Astrocyte (in vitro differentiated cells and primary cell): ENCODE data around the gene TYW3. TPM values are rescaled to one million over a fixed set of nuclear protein-coding genes. Genes with fewer than 3 reads are reported as not detected.

Experiments
- DNase-seq: peaks from one replicate; pipeline ENCODE4 v3.0.0-alpha.2; 2010; ENCODE audit warnings: low read depth
- FAIRE-seq: peaks from 2 replicates; lab custom pipeline; 2011; peaks lifted over from hg19 to GRCh38; lab: Jason Lieb, UNC
- H2AFZ ChIP-seq: 2 replicates; pipeline ENCODE4 v1.6.0; 2012; ENCODE audit warnings: low read depth, low read length, inconsistent platforms
- H3K27ac ChIP-seq: 2 replicates; pipeline ENCODE4 v1.5.1; 2011; ENCODE audit warnings: low read depth, low read length, inconsistent platforms
- H3K27me3 ChIP-seq: 2 replicates; pipeline ENCODE4 v1.6.0; 2011; ENCODE audit warnings: low read length, inconsistent platforms; ENCODE audit not compliant: insufficient read depth
- H3K36me3 ChIP-seq: 2 replicates; pipeline ENCODE4 v1.5.1; 2011; ENCODE audit warnings: low read length, inconsistent platforms; ENCODE audit not compliant: insufficient read depth
- H3K4me1 ChIP-seq: 2 replicates; pipeline ENCODE4 v1.5.1; 2011; ENCODE audit warnings: low read length, inconsistent platforms; ENCODE audit not compliant: insufficient read depth
- H3K4me2 ChIP-seq: 2 replicates; pipeline ENCODE4 v1.6.0; 2012; ENCODE audit warnings: low read length, inconsistent platforms
- H3K4me3 ChIP-seq: 2 replicates; pipeline ENCODE4 v1.5.1; 2011; ENCODE audit warnings: low read depth, mild to moderate bottlenecking, low read length, inconsistent platforms; ENCODE audit not compliant: insufficient read depth
- H3K79me2 ChIP-seq: 2 replicates; pipeline ENCODE4 v1.6.0; 2012; ENCODE audit warnings: mild to moderate bottlenecking, low read length, inconsistent platforms; ENCODE audit not compliant: insufficient read depth
- H3K9ac ChIP-seq: 2 replicates; pipeline ENCODE4 v1.6.0; 2012; ENCODE audit warnings: mild to moderate bottlenecking, low read length, inconsistent platforms
- H3K9me3 ChIP-seq: 2 replicates; pipeline ENCODE4 v1.5.1; 2012; ENCODE audit warnings: low read depth, mild to moderate bottlenecking, low read length, inconsistent platforms; ENCODE audit not compliant: insufficient read depth
- H4K20me1 ChIP-seq: 2 replicates; pipeline ENCODE4 v1.6.0; 2012; ENCODE audit warnings: low read length, inconsistent platforms; ENCODE audit not compliant: insufficient read depth
- H3K27ac Mint-ChIP-seq: one replicate; pipeline ENCODE4 v1.8.0; 2021; ENCODE audit warnings: mild to moderate bottlenecking, mixed read lengths; ENCODE audit not compliant: unreplicated experiment
- H3K27me3 Mint-ChIP-seq: one replicate; pipeline ENCODE4 v1.8.0; 2021; ENCODE audit warnings: low read depth, mixed read lengths; ENCODE audit not compliant: unreplicated experiment
- H3K36me3 Mint-ChIP-seq: one replicate; pipeline ENCODE4 v1.8.0; 2021; ENCODE audit warnings: low read depth, mixed read lengths; ENCODE audit not compliant: unreplicated experiment
- H3K4me1 Mint-ChIP-seq: one replicate; pipeline ENCODE4 v1.8.0; 2021; ENCODE audit warnings: low read depth, mixed read lengths; ENCODE audit not compliant: unreplicated experiment
- H3K4me3 Mint-ChIP-seq: one replicate; pipeline ENCODE4 v1.8.0; 2021; ENCODE audit warnings: mild to moderate bottlenecking, moderate library complexity, mixed read lengths; ENCODE audit not compliant: unreplicated experiment
- H3K9me3 Mint-ChIP-seq: one replicate; pipeline ENCODE4 v1.8.0; 2021; ENCODE audit warnings: mild to moderate bottlenecking, mixed read lengths; ENCODE audit not compliant: unreplicated experiment
- EZH2 ChIP-seq: IDR thresholded peaks from 2 replicates; pipeline ENCODE4 v1.6.1; 2012; ENCODE audit warnings: mild to moderate bottlenecking, low read length, inconsistent platforms; ENCODE audit not compliant: insufficient read depth
- total RNA-seq: library from RNA; stranded (reverse); gene quantifications from 2 replicates; pipeline ENCODE4 v1.2.1, GENCODE V29; 2021
- TF ChIP-seq, protein P1 (sequence below): IDR thresholded peaks from 2 replicates; pipeline ENCODE4 v1.5.1; 2011; ENCODE audit warnings: low read depth, mild to moderate bottlenecking, inconsistent platforms, low read length, moderate library complexity; ENCODE audit not compliant: insufficient read depth

Gene TYW3
- total RNA-seq, 1 donor from 2014 or later = 19.4 TPM

DNA sequence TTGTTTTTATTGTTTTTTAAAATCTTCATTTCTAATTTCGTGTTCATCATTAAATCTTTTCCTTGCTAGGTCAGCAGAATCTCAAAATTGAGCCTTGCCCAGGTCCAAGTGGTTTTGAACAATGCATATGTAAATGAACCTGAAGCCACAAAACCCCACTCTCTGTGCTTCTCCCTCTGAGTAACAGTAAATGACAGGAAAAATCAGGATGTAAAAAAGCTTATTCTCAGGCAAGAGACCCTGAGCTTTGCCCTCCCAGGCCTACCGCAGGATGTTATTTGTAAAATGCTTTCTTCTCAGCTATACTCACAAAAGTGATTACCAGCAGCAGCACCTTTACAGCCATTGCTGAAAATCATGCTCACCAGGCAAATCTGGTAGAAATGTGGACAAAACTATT lies 47.6 kb downstream of the TYW3 start:
- no peaks in the 10 kb centered on the region for H4K20me1 ChIP-seq
- no peaks in the 10 kb centered on the region for H3K9me3 ChIP-seq
- no peaks in the 10 kb centered on the region for H3K4me1 ChIP-seq
- no peak overlapping the region for H3K9ac ChIP-seq
- Mint-ChIP-seq H3K4me3 (no peak overlapping the region), H3K27ac (no peak overlapping the region), H3K9me3 (no peaks in the 10 kb centered on the region), H3K36me3 (no peaks in the 10 kb centered on the region), H3K4me1 (peaks cover 7% of the 10 kb centered on the region), H3K27me3 (no peaks in the 10 kb centered on the region)
- H3K79me2 ChIP-seq = no peaks in the 10 kb centered on the region
- H3K27me3 ChIP-seq = no peaks in the 10 kb centered on the region
- FAIRE-seq = no peak
- H3K4me3 ChIP-seq = no peak overlapping the region
- no peak overlapping the region for H3K27ac ChIP-seq
- TF ChIP-seq EZH2 = no peak
- TF ChIP-seq, protein P1, sequence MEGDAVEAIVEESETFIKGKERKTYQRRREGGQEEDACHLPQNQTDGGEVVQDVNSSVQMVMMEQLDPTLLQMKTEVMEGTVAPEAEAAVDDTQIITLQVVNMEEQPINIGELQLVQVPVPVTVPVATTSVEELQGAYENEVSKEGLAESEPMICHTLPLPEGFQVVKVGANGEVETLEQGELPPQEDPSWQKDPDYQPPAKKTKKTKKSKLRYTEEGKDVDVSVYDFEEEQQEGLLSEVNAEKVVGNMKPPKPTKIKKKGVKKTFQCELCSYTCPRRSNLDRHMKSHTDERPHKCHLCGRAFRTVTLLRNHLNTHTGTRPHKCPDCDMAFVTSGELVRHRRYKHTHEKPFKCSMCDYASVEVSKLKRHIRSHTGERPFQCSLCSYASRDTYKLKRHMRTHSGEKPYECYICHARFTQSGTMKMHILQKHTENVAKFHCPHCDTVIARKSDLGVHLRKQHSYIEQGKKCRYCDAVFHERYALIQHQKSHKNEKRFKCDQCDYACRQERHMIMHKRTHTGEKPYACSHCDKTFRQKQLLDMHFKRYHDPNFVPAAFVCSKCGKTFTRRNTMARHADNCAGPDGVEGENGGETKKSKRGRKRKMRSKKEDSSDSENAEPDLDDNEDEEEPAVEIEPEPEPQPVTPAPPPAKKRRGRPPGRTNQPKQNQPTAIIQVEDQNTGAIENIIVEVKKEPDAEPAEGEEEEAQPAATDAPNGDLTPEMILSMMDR = no peak
- H2AFZ ChIP-seq = no peak overlapping the region
- no peak overlapping the region for H3K4me2 ChIP-seq
- no peaks in the 10 kb centered on the region for H3K36me3 ChIP-seq
- no peak for DNase-seq

DNA sequence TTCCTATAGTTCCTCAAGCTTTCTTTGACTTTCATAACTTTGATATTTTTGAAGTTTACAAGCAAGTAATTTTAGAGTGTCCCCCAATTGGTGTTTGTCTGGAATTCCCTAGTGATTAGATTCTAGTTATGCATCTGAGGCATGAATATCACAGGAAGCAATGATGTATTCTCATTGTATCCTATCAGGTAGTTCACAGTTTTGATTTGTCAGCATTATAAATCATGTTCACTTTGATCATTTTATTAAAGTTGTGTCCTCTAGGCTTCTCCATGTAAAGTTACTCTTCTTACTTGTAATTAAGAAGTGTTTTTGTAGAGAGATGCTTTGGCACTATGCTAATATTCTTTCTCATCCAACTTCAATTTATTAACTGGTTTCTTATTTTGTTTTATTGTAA lies 53.0 kb downstream of the TYW3 start:
- no peaks in the 10 kb centered on the region for H3K79me2 ChIP-seq
- Mint-ChIP-seq H3K9me3 (no peaks in the 10 kb centered on the region), H3K4me1 (peaks cover 6% of the 10 kb centered on the region), H3K4me3 (no peak overlapping the region), H3K27ac (no peak overlapping the region), H3K36me3 (no peaks in the 10 kb centered on the region), H3K27me3 (no peaks in the 10 kb centered on the region)
- no peaks in the 10 kb centered on the region for H3K36me3 ChIP-seq
- no peak overlapping the region for H3K4me3 ChIP-seq
- no peak overlapping the region for H3K27ac ChIP-seq
- DNase-seq = no peak
- no peak overlapping the region for H3K4me2 ChIP-seq
- H3K27me3 ChIP-seq = no peaks in the 10 kb centered on the region
- no peaks in the 10 kb centered on the region for H3K9me3 ChIP-seq
- no peaks in the 10 kb centered on the region for H4K20me1 ChIP-seq
- H3K4me1 ChIP-seq = no peaks in the 10 kb centered on the region
- FAIRE-seq = no peak
- no peak overlapping the region for H3K9ac ChIP-seq
- no peak for TF ChIP-seq EZH2
- TF ChIP-seq, protein P1 = no peak
- H2AFZ ChIP-seq = no peak overlapping the region

DNA sequence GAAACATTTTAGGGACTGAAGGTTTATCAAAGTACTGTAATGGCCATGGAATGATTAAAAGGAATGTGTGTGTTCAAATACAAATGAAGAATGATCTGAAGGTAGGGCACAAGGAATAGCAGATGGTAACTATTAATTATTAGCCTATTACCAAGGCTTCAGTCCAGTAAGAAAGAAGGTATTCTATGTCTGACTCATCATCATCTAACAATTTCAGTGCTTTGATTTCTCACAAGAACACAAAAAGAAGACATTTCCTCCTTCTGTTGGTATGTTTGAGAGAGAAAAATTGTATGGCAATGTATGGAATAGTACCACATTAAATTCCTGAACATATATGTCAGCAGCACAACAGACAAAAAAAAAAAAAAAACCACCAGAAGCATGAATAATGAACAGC lies 57.5 kb downstream of the TYW3 start:
- no peaks in the 10 kb centered on the region for H3K36me3 Mint-ChIP-seq
- H3K4me2 ChIP-seq = no peak overlapping the region
- peak overlapping the region; percentile 43 for H3K27ac Mint-ChIP-seq
- H3K36me3 ChIP-seq = no peaks in the 10 kb centered on the region
- H4K20me1 ChIP-seq = no peaks in the 10 kb centered on the region
- H3K27me3 Mint-ChIP-seq = peaks cover 3% of the 10 kb centered on the region
- no peaks in the 10 kb centered on the region for H3K9me3 Mint-ChIP-seq
- H3K4me1 Mint-ChIP-seq = peaks cover 6% of the 10 kb centered on the region
- H3K4me1 ChIP-seq = no peaks in the 10 kb centered on the region
- no peaks in the 10 kb centered on the region for H3K79me2 ChIP-seq
- FAIRE-seq = no peak
- H2AFZ ChIP-seq = no peak overlapping the region
- no peaks in the 10 kb centered on the region for H3K9me3 ChIP-seq
- no peak overlapping the region for H3K9ac ChIP-seq
- no peak overlapping the region for H3K4me3 ChIP-seq
- H3K27me3 ChIP-seq = no peaks in the 10 kb centered on the region
- TF ChIP-seq, protein P1 = no peak
- TF ChIP-seq EZH2 = no peak
- H3K27ac ChIP-seq = no peak overlapping the region
- H3K4me3 Mint-ChIP-seq = no peak overlapping the region
- DNase-seq = peak; percentile 2
